Suprapubic skin (tissue), 4 donors: ENCODE measurements around the gene RPL37. TPM values are rescaled to one million over a fixed set of nuclear protein-coding genes. Genes with fewer than 3 reads are reported as not detected.
"Not testable (repeated sequence)": the region's sequence is repeated elsewhere in the genome, so short reads cannot be mapped to it uniquely, and the experiment has no call there.

ENCODE experiments used
- DNase-seq, 2 donors: peaks; one replicate each; pipeline ENCODE4 v3.0.0-alpha.2; 2019; ENCODE audit warnings: low spot score in 2 of 2
- H3K27ac ChIP-seq: fragments of 200-600 bp; sonication (generic); one replicate; pipeline ENCODE4 v1.5.1; 2019
- H3K27me3 ChIP-seq: fragments of 200-600 bp; sonication (generic); one replicate; pipeline ENCODE4 v1.5.1; 2019
- H3K36me3 ChIP-seq: fragments of 200-600 bp; sonication (generic); one replicate; pipeline ENCODE4 v1.5.1; 2019
- H3K4me1 ChIP-seq: fragments of 200-600 bp; sonication (generic); one replicate; pipeline ENCODE4 v1.5.1; 2019
- H3K4me3 ChIP-seq: fragments of 200-600 bp; sonication (generic); one replicate; pipeline ENCODE4 v1.5.1; 2019; ENCODE audit warnings: mild to moderate bottlenecking
- H3K9me3 ChIP-seq: fragments of 200-600 bp; sonication (generic); one replicate; pipeline ENCODE4 v1.5.1; 2019
- EP300 ChIP-seq: sonication (generic); formaldehyde crosslinking; IDR thresholded peaks from one replicate; pipeline ENCODE4 v1.6.1; 2017; ENCODE audit warnings: antibody characterized with exemption
- POLR2A ChIP-seq, 2 donors: fragments of 450-650 bp; IDR thresholded peaks; one replicate each; pipeline ENCODE4 v1.6.1; 2017; ENCODE audit warnings: antibody characterized with exemption in 2 of 2, mild to moderate bottlenecking in 2 of 2, moderate library complexity in 2 of 2
- POLR2AphosphoS5 ChIP-seq, 3 donors: sonication (generic); formaldehyde crosslinking; IDR thresholded peaks; one replicate each; pipeline ENCODE4 v1.6.1; 2017; ENCODE audit warnings: antibody characterized with exemption in 3 of 3
- WGBS: methylation state at CpG from one replicate; pipeline ENCODE4 v1.1.5; 2018; 5-methylcytosine and 5-hydroxymethylcytosine counted together
- total RNA-seq, 4 donors: library from RNA; depleted of rRNA; stranded (reverse); fragments of >200 nt; gene quantifications; one replicate each; pipeline ENCODE4 v1.1.0, GENCODE V29; 2016
- TF ChIP-seq, protein P1 (sequence below), 2 donors: fragments of 200-600 bp in 1 of 2; fragments of 450-650 bp in 1 of 2; sonication (generic) in 1 of 2; IDR thresholded peaks; one replicate each; pipeline ENCODE4 v1.5.1; 2016 to 2019; ENCODE audit warnings: antibody characterized with exemption in 2 of 2, mild to moderate bottlenecking in 1 of 2, moderate library complexity in 1 of 2

Gene RPL37
- 100 to 1,000 TPM; 242 to 737 (median 403) TPM for total RNA-seq

DNA sequence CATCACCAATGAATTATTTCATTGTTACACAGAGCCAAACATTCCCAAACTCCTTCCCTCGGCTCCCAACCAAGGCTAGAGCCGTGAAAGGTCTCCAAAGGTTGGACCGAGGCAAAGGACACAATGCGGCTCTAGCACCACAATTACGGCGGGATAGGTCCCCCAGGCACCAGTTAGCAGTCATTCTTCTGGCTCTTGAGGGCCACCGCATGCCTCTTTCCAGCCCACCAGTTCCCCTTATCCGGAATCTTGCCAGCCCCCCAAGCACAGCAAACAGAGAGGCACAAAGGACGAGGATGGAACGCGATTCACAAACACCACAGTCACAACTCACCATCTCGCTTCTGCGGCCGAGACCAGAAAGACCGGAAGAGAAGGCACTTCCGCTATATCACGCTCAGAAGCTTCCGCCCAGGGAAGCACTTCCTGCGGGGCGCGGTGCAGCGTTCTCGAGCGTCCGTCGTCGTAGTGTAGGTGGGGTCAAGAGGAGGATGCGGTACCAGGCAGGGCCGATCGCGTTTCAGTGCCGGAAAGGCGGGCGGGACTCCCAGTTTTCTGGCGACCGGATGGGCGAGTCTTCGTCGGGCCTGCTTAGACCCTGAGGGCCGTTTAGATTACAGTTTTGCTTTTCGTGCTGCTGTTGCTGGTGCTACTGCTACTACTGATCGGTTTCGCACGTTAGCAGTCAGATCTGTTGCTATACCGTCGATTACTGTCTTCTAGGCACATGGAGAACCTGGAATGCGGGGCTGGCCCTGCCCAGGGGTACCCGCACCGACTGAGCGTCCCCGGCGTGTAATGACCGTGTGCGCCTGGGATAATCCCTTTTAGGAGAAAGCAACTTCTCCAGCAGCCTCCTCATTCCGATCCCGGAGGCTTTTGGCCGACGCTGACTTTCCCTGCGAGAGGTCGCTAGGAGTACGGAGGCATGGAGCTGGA is at the start of gene RPL37:
Gene RPL37 (minus strand): TSS at position 374 of the 939 bp plus-strand sequence. CDS start 37 bp downstream, at position 337.
- Histone ChIP-seq H3K4me1 (peaks cover 25% of the 10 kb centered on the region), H3K9me3 (no peaks in the 10 kb centered on the region), H3K27ac (peak within 1 kb of the TSS; percentile 99), H3K27me3 (no peaks in the 10 kb centered on the region), H3K36me3 (peaks cover 38% of the 10 kb centered on the region), H3K4me3 (peak within 1 kb of the TSS; percentile 67)
- TF ChIP-seq, protein P1, sequence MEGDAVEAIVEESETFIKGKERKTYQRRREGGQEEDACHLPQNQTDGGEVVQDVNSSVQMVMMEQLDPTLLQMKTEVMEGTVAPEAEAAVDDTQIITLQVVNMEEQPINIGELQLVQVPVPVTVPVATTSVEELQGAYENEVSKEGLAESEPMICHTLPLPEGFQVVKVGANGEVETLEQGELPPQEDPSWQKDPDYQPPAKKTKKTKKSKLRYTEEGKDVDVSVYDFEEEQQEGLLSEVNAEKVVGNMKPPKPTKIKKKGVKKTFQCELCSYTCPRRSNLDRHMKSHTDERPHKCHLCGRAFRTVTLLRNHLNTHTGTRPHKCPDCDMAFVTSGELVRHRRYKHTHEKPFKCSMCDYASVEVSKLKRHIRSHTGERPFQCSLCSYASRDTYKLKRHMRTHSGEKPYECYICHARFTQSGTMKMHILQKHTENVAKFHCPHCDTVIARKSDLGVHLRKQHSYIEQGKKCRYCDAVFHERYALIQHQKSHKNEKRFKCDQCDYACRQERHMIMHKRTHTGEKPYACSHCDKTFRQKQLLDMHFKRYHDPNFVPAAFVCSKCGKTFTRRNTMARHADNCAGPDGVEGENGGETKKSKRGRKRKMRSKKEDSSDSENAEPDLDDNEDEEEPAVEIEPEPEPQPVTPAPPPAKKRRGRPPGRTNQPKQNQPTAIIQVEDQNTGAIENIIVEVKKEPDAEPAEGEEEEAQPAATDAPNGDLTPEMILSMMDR (IDR thresholded peaks at IDR 0.05): no peak
- TF ChIP-seq POLR2AphosphoS5 (IDR thresholded peaks at IDR 0.05) (peak; percentile 92 to 96 (median 92)), POLR2A (IDR thresholded peaks at IDR 0.05) (peak; percentile 52 to 84), EP300 (no peak)
- peak; percentile 98 to 99 for DNase-seq
- 4% methylated on average over 46 of the region's 61 CpGs for WGBS

DNA sequence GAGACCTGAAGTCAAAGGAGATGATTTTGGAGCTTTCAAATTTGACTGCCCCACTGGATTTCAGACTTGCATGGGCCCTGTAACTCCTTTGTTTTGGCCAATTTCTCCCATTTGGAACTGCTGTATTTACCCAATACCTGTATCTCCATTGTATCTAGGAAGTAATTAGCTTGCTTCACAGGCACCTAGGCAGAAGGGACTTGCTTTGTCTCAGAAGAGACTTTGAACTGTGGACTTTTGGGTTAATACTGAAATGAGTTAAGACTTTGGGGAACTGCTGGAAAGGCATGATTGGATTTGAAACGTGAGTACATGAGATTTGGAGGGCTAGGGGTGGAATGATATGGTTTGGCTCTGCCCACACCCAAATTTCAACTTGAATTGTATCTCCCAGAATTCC is 48.0 kb upstream of the RPL37 start:
- not testable (repeated sequence) for H3K36me3 ChIP-seq, H3K27ac ChIP-seq, DNase-seq, H3K4me3 ChIP-seq, H3K4me1 ChIP-seq, H3K27me3 ChIP-seq, H3K9me3 ChIP-seq
- 60% methylated on average over 1 of the region's 1 CpG for WGBS

DNA sequence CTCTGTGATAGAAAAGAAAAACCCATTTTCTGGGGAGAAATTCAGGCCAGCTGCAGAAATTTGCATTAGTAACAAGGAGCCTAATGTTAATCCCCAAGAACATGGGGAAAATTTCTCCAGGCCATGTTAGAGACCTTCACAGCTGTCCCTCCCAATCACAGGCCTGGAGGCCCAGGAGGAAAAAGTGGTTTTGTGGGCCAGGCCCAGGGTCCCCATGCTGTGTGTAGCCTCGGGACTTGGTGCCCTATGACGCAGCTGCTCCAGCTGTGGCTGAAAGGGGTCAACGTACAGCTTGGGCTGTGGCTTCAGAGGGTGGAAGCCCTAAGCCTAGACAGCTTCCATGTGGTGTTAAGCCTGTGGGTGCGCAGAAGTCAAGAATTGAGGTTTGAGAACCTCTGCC is 47.3 kb upstream of the RPL37 start:
- TF ChIP-seq EP300 (no peak), POLR2A (IDR thresholded peaks at IDR 0.05) (no peak), POLR2AphosphoS5 (IDR thresholded peaks at IDR 0.05) (no peak)
- TF ChIP-seq, protein P1 (IDR thresholded peaks at IDR 0.05): no peak
- WGBS: 91% methylated on average over 4 of the region's 4 CpGs
- Histone ChIP-seq H3K27me3 (no peaks in the 10 kb centered on the region), H3K36me3 (no peaks in the 10 kb centered on the region), H3K4me1 (no peaks in the 10 kb centered on the region), H3K4me3 (no peak overlapping the region), H3K27ac (no peak overlapping the region), H3K9me3 (no peaks in the 10 kb centered on the region)
- no peak for DNase-seq

DNA sequence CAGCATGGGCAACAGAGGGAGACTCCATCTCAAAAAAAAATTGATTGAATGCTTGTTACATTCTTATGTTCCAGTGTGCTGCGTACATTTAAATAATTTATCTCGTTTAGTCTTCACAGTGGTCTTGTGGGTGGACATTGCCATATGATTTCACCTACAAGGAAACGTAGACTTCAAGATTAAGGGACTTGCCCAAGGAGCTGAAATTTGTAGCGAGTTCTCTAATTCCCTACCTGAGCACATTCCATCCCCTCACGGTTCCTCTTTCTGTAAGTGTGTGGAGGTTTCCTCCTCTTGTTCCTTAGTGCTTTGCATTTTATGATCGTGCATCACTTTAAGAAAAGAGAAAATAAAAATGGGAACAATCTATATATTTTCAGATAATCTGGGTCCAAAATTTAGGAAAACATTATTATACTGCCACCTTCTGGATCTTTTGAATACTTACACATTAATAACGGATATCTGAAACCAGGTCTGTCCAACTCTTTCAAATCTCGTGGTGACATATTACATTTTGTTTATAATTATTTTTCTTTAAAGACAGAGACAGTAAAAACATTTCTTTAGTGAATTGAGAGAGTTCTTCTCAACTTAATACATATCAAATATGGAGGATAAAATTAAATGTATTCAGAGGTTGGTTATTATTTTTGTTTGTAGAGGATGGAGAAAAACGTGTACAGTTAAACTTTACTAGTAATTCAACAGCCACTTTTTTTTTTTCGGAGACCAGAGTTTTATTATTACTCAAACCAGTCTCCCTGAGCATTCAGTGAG is 44.3 kb upstream of the RPL37 start:
- TF ChIP-seq, protein P1 (IDR thresholded peaks at IDR 0.05): peak; percentile 29 to 33
- no peak for TF ChIP-seq POLR2AphosphoS5 (IDR thresholded peaks at IDR 0.05)
- WGBS: 37% methylated on average over 10 of the region's 10 CpGs
- no peaks in the 10 kb centered on the region for H3K9me3 ChIP-seq
- H3K27me3 ChIP-seq: no peaks in the 10 kb centered on the region
- no peak overlapping the region for H3K4me3 ChIP-seq
- no peaks in the 10 kb centered on the region for H3K4me1 ChIP-seq
- H3K27ac ChIP-seq: no peak overlapping the region
- DNase-seq: no peak
- H3K36me3 ChIP-seq: no peaks in the 10 kb centered on the region

DNA sequence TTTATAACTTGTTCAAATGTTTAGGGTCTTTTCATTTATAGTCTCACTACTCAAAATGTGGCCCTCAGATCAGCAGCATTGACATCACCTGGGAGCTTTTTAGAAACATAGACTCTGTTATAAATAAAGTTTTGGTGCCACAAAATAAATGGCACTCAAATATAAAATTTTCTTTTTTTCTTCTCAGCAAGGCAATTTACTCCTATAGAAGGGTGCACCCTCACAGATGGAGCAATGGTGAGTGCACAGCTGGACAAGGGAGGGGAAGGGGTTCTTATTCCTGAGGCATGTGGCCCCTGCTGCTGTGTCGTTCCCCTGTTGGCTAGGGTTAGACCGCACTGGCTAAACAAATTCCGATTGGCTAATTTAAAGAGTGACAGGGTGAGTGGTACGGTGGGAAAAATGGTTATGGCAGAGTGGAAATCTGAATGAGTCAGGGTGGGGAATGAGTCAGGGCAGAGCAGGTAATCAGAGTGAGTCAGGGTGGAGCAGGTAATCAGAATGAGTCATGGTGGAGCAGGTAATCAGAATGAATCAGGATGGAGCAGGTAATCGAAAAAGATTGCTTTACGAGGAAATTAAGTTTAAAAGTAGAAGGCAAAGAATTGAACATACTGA is 42.5 kb upstream of the RPL37 start:
- TF ChIP-seq, protein P1 (IDR thresholded peaks at IDR 0.05): no peak
- TF ChIP-seq POLR2A (IDR thresholded peaks at IDR 0.05) (no peak), EP300 (no peak), POLR2AphosphoS5 (IDR thresholded peaks at IDR 0.05) (no peak)
- no peaks in the 10 kb centered on the region for H3K4me1 ChIP-seq
- no peak for DNase-seq
- H3K9me3 ChIP-seq: no peaks in the 10 kb centered on the region
- no peaks in the 10 kb centered on the region for H3K27me3 ChIP-seq
- no peak overlapping the region for H3K27ac ChIP-seq
- no peak overlapping the region for H3K4me3 ChIP-seq
- WGBS: 76% methylated on average over 6 of the region's 6 CpGs
- H3K36me3 ChIP-seq: no peaks in the 10 kb centered on the region
